HepG2 (cell line): ENCODE measurements around the gene TMEM121. TPM values are rescaled to one million over a fixed set of nuclear protein-coding genes. Genes with fewer than 3 reads are reported as not detected.
A peak's percentile ranks its signal among the peaks of the same experiment; 100 is the strongest.

Source experiments
- ATF1 ChIP-seq: IDR thresholded peaks from 2 replicates; pipeline ENCODE4 v1.6.1; 2016; ENCODE audit warnings: mild to moderate bottlenecking, control low read depth
- CTCF ChIP-seq: sonication (generic); formaldehyde crosslinking; IDR thresholded peaks from 2 replicates; pipeline ENCODE4 v1.5.0; 2020; ENCODE audit warnings: mild to moderate bottlenecking, missing genetic modification reagents, moderate library complexity
- HIVEP1 ChIP-seq: sonication (generic); formaldehyde crosslinking; IDR thresholded peaks from 2 replicates; pipeline ENCODE4 v1.4.0; 2020; ENCODE audit warnings: mild to moderate bottlenecking, missing genetic modification reagents
- MAF1 ChIP-seq: sonication (generic); formaldehyde crosslinking; IDR thresholded peaks from 2 replicates; pipeline ENCODE4 v1.5.0; 2020; ENCODE audit warnings: missing genetic modification reagents, borderline replicate concordance
- NR2C2 ChIP-seq: sonication (generic); formaldehyde crosslinking; IDR thresholded peaks from 2 replicates; pipeline ENCODE4 v1.4.0; 2020; ENCODE audit warnings: missing genetic modification reagents, mild to moderate bottlenecking, moderate library complexity, borderline replicate concordance
- POGK ChIP-seq: sonication (generic); formaldehyde crosslinking; conservative IDR thresholded peaks from 2 replicates; pipeline ENCODE4 v1.8.0; 2022; ENCODE audit warnings: mild to moderate bottlenecking, moderate library complexity, missing genetic modification reagents
- TFE3 ChIP-seq: IDR thresholded peaks from 2 replicates; pipeline ENCODE4 v1.6.1; 2016
- ZBTB33 ChIP-seq: sonication (generic); formaldehyde crosslinking; IDR thresholded peaks from 2 replicates; pipeline ENCODE4 v1.4.0; 2020; ENCODE audit warnings: missing genetic modification reagents
- ZFP41 ChIP-seq: sonication (generic); formaldehyde crosslinking; IDR thresholded peaks from 2 replicates; pipeline ENCODE4 v1.4.0; 2020; ENCODE audit warnings: mild to moderate bottlenecking, missing genetic modification reagents, borderline replicate concordance
- ZNF234 ChIP-seq: sonication (generic); formaldehyde crosslinking; conservative IDR thresholded peaks from 2 replicates; pipeline ENCODE4 v1.5.1; 2020; ENCODE audit warnings: mild to moderate bottlenecking, missing genetic modification reagents
- ZNF367 ChIP-seq: sonication (generic); formaldehyde crosslinking; IDR thresholded peaks from 2 replicates; pipeline ENCODE4 v1.4.0; 2020; ENCODE audit warnings: missing genetic modification reagents, borderline replicate concordance
- polyA plus RNA-seq, 8 experiments: library from polyadenylated mRNA; depleted of rRNA in 3 of 8; stranded (reverse) in 7 of 8; unstranded in 1 of 8; fragments of >200 nt; fragmentation: Illumina TruSeq in 4 of 8; extraction: Trizol in 4 of 8; gene quantifications; 2 replicates each; pipeline versions ENCODE4 v1.2.1 to v1.2.3, GENCODE V29; 2011 to 2016; ENCODE audit warnings: low read depth in 4 of 8, missing spikeins in 1 of 8, mixed read lengths in 1 of 8; ENCODE audit not compliant: insufficient read depth in 1 of 8
- total RNA-seq, 5 experiments: library from RNA; depleted of rRNA; stranded (reverse); fragments of >200 nt; fragmentation: Illumina TruSeq; extraction: Trizol; gene quantifications; 2 replicates each; pipeline ENCODE4 v1.2.3, GENCODE V29; 2016; ENCODE audit warnings: low read depth in 1 of 5

The TMEM121 gene
- total and polyA plus RNA-seq, 2 of the 13 experiments (the other 11 are each of a cell fraction or from before 2014, with no cell fraction given), result 6.6 to 19.0 TPM

- TF ChIP-seq ATF1, result no peak
- no peak for TF ChIP-seq MAF1 (CRISPR knock-in tag)
- TF ChIP-seq ZNF234 (CRISPR knock-in tag), result no peak
- no peak for TF ChIP-seq ZNF367
- TF ChIP-seq TFE3 (CRISPR knock-in tag), result no peak
- TF ChIP-seq POGK (CRISPR knock-in tag), result no peak
- no peak for TF ChIP-seq HIVEP1 (CRISPR knock-in tag)
- TF ChIP-seq ZBTB33 (CRISPR knock-in tag), result peak; percentile 34; the same call in 1 of the 2 replicates
- TF ChIP-seq CTCF, result peak; percentile 34; the same call in 1 of the 2 replicates
- no peak for TF ChIP-seq ZFP41
- TF ChIP-seq NR2C2 (CRISPR knock-in tag), result no peak
These were observed 33.2 kb upstream of the TMEM121 start (continued) for GRCh38 chr14:105492971-105493871.
